ENCODE results near the gene PYY. TPM values are rescaled to one million over a fixed set of nuclear protein-coding genes. Genes with fewer than 3 reads are reported as not detected.

Gene PYY
- polyA plus RNA-seq, 3 donors: not detected

DNA sequence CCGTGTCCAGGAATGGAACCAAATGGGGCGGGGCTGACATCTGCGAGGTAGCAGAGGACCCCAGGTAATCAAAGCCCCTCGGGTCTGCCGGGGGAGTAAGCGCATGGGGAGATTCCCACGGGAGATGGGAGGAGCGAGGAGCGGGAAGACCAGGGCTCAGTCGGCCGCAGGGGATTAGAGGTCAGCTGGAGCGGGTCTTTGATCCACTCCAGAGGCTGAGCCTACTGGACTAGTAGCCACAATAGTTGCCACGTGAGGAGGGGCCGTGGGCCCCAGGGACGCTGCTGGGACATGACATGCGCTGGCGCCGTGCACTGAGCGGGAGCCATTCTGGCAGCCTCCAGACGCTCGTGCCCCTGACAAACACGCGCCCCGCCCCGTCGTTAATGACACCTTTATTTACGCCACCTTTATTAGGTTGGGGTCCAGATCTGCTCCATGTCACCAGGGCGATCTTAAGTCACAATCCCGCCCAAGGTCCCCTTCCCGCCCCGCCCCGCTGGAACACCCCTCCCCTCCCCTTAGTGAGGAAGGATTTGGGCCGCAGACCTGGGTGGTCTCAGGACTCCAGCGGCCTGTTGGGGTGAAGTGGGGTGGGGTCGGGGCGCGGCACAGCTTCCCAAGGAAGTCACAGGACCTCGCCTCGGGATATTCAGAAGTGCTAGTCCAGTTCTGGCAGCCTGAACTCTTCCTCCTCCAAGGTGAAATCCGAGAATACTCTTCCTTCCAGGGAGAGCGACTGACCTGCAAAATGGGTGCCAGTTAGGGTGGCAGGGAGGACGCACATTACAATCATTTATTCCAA lies 26.5 kb downstream of the PYY start:
- H3K27me3 Mint-ChIP-seq (ENCODE audit: low read depth in 3 of 3): peaks cover 37 to 73% (median 47%) of the 10 kb centered on the region in 3 donors

DNA sequence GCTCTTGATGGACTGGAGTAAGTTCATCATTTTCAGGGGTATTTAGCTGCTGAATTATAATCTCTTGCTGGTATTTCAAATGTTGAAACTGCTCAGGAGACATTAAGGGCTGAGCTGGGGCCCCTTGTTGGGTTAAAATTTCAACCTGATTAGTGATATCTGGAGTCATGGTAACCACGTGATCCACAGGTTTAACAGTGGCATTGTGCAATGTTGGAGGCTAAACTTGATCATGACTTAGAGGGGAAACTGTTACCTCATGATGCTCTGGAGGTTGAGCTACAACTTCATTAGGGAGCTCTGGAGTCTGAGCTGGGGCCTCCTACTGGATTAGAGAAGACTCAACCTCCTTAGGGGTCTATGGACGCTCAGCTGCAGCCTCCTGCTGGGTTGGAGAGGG lies 29.2 kb downstream of the PYY start:
- Histone ChIP-seq H3K27me3 (ENCODE audit: control insufficient read depth in 2 of 2, insufficient read depth in 2 of 2, low read length in 2 of 2) (peaks cover 25 to 47% of the 10 kb centered on the region in 2 donors), H4K20me1 (ENCODE audit: insufficient read depth, low read length) (no peaks in the 10 kb centered on the region), H3K27ac (ENCODE audit: low read depth in 1 of 2, low read length in 2 of 2) (no peak overlapping the region), H3K36me3 (replicated peaks in 1 of 2; ENCODE audit: control insufficient read depth in 1 of 2, insufficient read depth in 2 of 2, low read length in 2 of 2) (no peaks in the 10 kb centered on the region), H3K9ac (ENCODE audit: insufficient read depth, low read length, poor library complexity, severe bottlenecking) (no peak overlapping the region), H3K4me3 (replicated peaks in 1 of 3; ENCODE audit: low read depth in 2 of 3, low read length in 3 of 3) (no peak overlapping the region), H3K4me1 (ENCODE audit: control insufficient read depth in 1 of 2, insufficient read depth in 2 of 2, low read length in 2 of 2) (peaks cover 7 to 15% of the 10 kb centered on the region in 2 donors), H3K79me2 (ENCODE audit: insufficient read depth, low read length) (no peaks in the 10 kb centered on the region), H2AFZ (ENCODE audit: insufficient read depth, low read depth, low read length, poor library complexity, severe bottlenecking) (no peak overlapping the region), H3K9me3 (replicated peaks in 1 of 2; ENCODE audit: control insufficient read depth in 1 of 2, insufficient read depth in 1 of 2, low read length in 2 of 2) (peaks cover 0 to 5% of the 10 kb centered on the region in 2 donors), H3K4me2 (replicated peaks; ENCODE audit: extremely low read depth, low read length, poor library complexity, severe bottlenecking) (no peak overlapping the region)
- Mint-ChIP-seq H3K27ac (no peak overlapping the region), H3K4me1 (peaks cover 14% of the 10 kb centered on the region), H3K4me3 (no peak overlapping the region), H3K27me3 (ENCODE audit: low read depth in 3 of 3) (peaks cover 37 to 66% (median 47%) of the 10 kb centered on the region in 3 donors), H3K9me3 (peaks cover 0 to 15% (median 5%) of the 10 kb centered on the region in 7 donors), H3K36me3 (peaks cover 2 to 6% of the 10 kb centered on the region in 2 donors)
- DNase-seq: no peak
- TF ChIP-seq, protein P1, sequence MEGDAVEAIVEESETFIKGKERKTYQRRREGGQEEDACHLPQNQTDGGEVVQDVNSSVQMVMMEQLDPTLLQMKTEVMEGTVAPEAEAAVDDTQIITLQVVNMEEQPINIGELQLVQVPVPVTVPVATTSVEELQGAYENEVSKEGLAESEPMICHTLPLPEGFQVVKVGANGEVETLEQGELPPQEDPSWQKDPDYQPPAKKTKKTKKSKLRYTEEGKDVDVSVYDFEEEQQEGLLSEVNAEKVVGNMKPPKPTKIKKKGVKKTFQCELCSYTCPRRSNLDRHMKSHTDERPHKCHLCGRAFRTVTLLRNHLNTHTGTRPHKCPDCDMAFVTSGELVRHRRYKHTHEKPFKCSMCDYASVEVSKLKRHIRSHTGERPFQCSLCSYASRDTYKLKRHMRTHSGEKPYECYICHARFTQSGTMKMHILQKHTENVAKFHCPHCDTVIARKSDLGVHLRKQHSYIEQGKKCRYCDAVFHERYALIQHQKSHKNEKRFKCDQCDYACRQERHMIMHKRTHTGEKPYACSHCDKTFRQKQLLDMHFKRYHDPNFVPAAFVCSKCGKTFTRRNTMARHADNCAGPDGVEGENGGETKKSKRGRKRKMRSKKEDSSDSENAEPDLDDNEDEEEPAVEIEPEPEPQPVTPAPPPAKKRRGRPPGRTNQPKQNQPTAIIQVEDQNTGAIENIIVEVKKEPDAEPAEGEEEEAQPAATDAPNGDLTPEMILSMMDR (IDR thresholded peaks at IDR 0.05): no peak
- 71% methylated on average over 1 of the region's 2 CpGs for WGBS (ENCODE audit: insufficient coverage)
- intact Hi-C loops (cut with micrococcal nuclease): no loop called here

More for the DNA sequence above, 26.5 kb downstream of the PYY start:
- no peak overlapping the region for H2AFZ ChIP-seq (ENCODE audit: insufficient read depth, low read depth, low read length, poor library complexity, severe bottlenecking)
- H3K4me1 ChIP-seq (ENCODE audit: control insufficient read depth in 1 of 2, insufficient read depth in 2 of 2, low read length in 2 of 2): peaks cover 7 to 15% of the 10 kb centered on the region in 2 donors
- Mint-ChIP-seq H3K4me3 (peak overlapping the region; percentile 57 to 88), H3K36me3 (peaks cover 2 to 6% of the 10 kb centered on the region in 2 donors), H3K9me3 (peaks cover 0 to 13% (median 5%) of the 10 kb centered on the region in 7 donors), H3K4me1 (peaks cover 14% of the 10 kb centered on the region), H3K27ac (no peak overlapping the region)
- peaks cover 0 to 5% of the 10 kb centered on the region in 2 donors for H3K9me3 ChIP-seq (replicated peaks in 1 of 2; ENCODE audit: control insufficient read depth in 1 of 2, insufficient read depth in 1 of 2, low read length in 2 of 2)
- H3K36me3 ChIP-seq (replicated peaks in 1 of 2; ENCODE audit: control insufficient read depth in 1 of 2, insufficient read depth in 2 of 2, low read length in 2 of 2): no peaks in the 10 kb centered on the region
- intact Hi-C loops (cut with micrococcal nuclease): no loop called here
- WGBS (ENCODE audit: insufficient coverage): 6% methylated on average over 26 of the region's 42 CpGs
- H3K27me3 ChIP-seq (ENCODE audit: control insufficient read depth in 2 of 2, insufficient read depth in 2 of 2, low read length in 2 of 2): peaks cover 25 to 50% of the 10 kb centered on the region in 2 donors
- TF ChIP-seq, protein P1 (IDR thresholded peaks at IDR 0.05): no peak
- H3K4me2 ChIP-seq (replicated peaks; ENCODE audit: extremely low read depth, low read length, poor library complexity, severe bottlenecking): peak overlapping the region; percentile 30
- H3K79me2 ChIP-seq (ENCODE audit: insufficient read depth, low read length): no peaks in the 10 kb centered on the region
- no peak overlapping the region for H3K9ac ChIP-seq (ENCODE audit: insufficient read depth, low read length, poor library complexity, severe bottlenecking)
- H4K20me1 ChIP-seq (ENCODE audit: insufficient read depth, low read length): no peaks in the 10 kb centered on the region
- H3K27ac ChIP-seq (ENCODE audit: low read depth in 1 of 2, low read length in 2 of 2): no peak overlapping the region
- H3K4me3 ChIP-seq (replicated peaks in 1 of 3; ENCODE audit: low read depth in 2 of 3, low read length in 3 of 3): peak overlapping the region in 1 of 3 experiments; percentile 36
- no peak for DNase-seq
